Neural progenitor cell (in vitro differentiated cells): ENCODE data around the gene CFAP61. TPM values are rescaled to one million over a fixed set of nuclear protein-coding genes. Genes with fewer than 3 reads are reported as not detected.
"Not testable (repeated sequence)": the region's sequence is repeated elsewhere in the genome, so short reads cannot be mapped to it uniquely, and the experiment has no call there.

Source experiments
- DNase-seq: peaks from one replicate; pipeline ENCODE4 v3.0.0-alpha.2; 2016; ENCODE audit warnings: low spot score
- H2AFZ ChIP-seq: fragments of 200-600 bp; sonication (generic); replicated peaks from 2 replicates; pipeline ENCODE4 v1.6.1; 2016; ENCODE audit warnings: antibody characterized with exemption
- H3F3A ChIP-seq: fragments of 200-600 bp; sonication (generic); 2 replicates; pipeline ENCODE4 v1.6.1; 2016; ENCODE audit warnings: antibody characterized with exemption, low read depth
- H3K27ac ChIP-seq: fragments of 200-600 bp; sonication (generic); 2 replicates; pipeline ENCODE4 v1.5.1; 2016; ENCODE audit warnings: mild to moderate bottlenecking
- H3K27me3 ChIP-seq: fragments of 200-600 bp; sonication (generic); 2 replicates; pipeline ENCODE4 v1.6.1; 2016; ENCODE audit warnings: mild to moderate bottlenecking, moderate library complexity
- H3K36me3 ChIP-seq: fragments of 200-600 bp; sonication (generic); 2 replicates; pipeline ENCODE4 v1.5.1; 2016
- H3K4me1 ChIP-seq: fragments of 200-600 bp; sonication (generic); 2 replicates; pipeline ENCODE4 v1.6.1; 2016; ENCODE audit warnings: mixed run types
- H3K4me2 ChIP-seq: fragments of 200-600 bp; sonication (generic); 2 replicates; pipeline ENCODE4 v1.6.1; 2016
- H3K4me3 ChIP-seq: fragments of 200-600 bp; sonication (generic); 2 replicates; pipeline ENCODE4 v1.5.1; 2016
- H3K79me2 ChIP-seq: fragments of 200-600 bp; sonication (generic); 2 replicates; pipeline ENCODE4 v1.6.1; 2016; ENCODE audit warnings: low read depth
- H3K9ac ChIP-seq: fragments of 200-600 bp; sonication (generic); 2 replicates; pipeline ENCODE4 v1.6.1; 2016
- H3K9me3 ChIP-seq: fragments of 200-600 bp; sonication (generic); 2 replicates; pipeline ENCODE4 v1.5.1; 2016; ENCODE audit warnings: low read depth
- H4K20me1 ChIP-seq: fragments of 200-600 bp; sonication (generic); 2 replicates; pipeline ENCODE4 v1.6.1; 2016; ENCODE audit warnings: low read depth
- H3K27ac Mint-ChIP-seq: 3 replicates; pipeline ENCODE4 v1.8.0; 2021; ENCODE audit warnings: mixed read lengths
- H3K27me3 Mint-ChIP-seq: 2 replicates; pipeline ENCODE4 v1.8.0; 2022; ENCODE audit warnings: low read depth, mild to moderate bottlenecking, inconsistent platforms, moderate library complexity, mixed read lengths; ENCODE audit not compliant: insufficient read depth
- H3K36me3 Mint-ChIP-seq: 3 replicates; pipeline ENCODE4 v1.8.0; 2021; ENCODE audit warnings: mixed read lengths
- H3K4me1 Mint-ChIP-seq: 3 replicates; pipeline ENCODE4 v1.8.0; 2021; ENCODE audit warnings: mixed read lengths
- H3K4me3 Mint-ChIP-seq: 3 replicates; pipeline ENCODE4 v1.8.0; 2021; ENCODE audit warnings: mild to moderate bottlenecking, moderate library complexity, mixed read lengths
- H3K9me3 Mint-ChIP-seq: 3 replicates; pipeline ENCODE4 v1.8.0; 2020; ENCODE audit warnings: mixed read lengths
- EZH2 ChIP-seq: fragments of 200-600 bp; sonication (generic); IDR thresholded peaks from 2 replicates; pipeline ENCODE4 v1.6.1; 2017; ENCODE audit warnings: antibody characterized with exemption, mild to moderate bottlenecking, moderate library complexity
- EZH2phosphoT487 ChIP-seq: fragments of 200-600 bp; sonication (generic); IDR thresholded peaks from 2 replicates; pipeline ENCODE4 v1.6.1; 2017; ENCODE audit warnings: antibody characterized with exemption
- total RNA-seq: library from RNA; depleted of rRNA; stranded (reverse); fragments of >200 nt; gene quantifications from 2 replicates; pipeline ENCODE4 v1.2.3, GENCODE V29; 2015; ENCODE audit warnings: low replicate concordance
- TF ChIP-seq, protein P1 (sequence below): fragments of 200-600 bp; sonication (generic); IDR thresholded peaks from 2 replicates; pipeline ENCODE4 v1.5.1; 2017; ENCODE audit warnings: antibody characterized with exemption, mild to moderate bottlenecking

The CFAP61 gene
- total RNA-seq, 1 donor from 2014 or later: not detected

DNA sequence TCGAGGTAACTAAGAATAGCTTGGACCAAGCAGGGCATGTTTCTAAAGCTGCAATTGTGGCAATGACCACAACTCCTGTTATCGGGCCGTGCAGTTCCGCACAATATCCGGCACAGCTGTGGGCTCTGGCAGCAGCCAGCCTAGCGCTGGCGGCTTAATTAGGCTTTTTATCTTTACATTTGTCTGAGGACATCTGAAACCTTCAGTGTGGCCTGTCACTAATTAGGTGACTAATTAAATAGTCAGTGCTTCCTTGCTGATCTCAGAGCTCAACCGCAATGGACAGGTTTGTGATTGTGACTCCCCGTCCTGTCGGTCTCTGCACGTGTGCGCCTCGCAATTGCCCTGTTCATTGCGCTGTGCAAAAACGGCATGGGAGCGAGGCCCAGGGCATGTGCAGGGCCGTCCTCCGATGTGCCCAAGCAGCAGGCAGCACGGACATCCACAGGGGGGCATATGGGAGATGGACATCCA is 180.7 kb downstream of the CFAP61 start:
- Mint-ChIP-seq H3K9me3 (peaks cover 6% of the 10 kb centered on the region), H3K36me3 (no peaks in the 10 kb centered on the region), H3K4me3 (no peak overlapping the region), H3K27me3 (peaks cover 2% of the 10 kb centered on the region), H3K4me1 (peaks cover 25% of the 10 kb centered on the region), H3K27ac (no peak overlapping the region)
- no peaks in the 10 kb centered on the region for H3K79me2 ChIP-seq
- TF ChIP-seq EZH2 (no peak), EZH2phosphoT487 (no peak)
- TF ChIP-seq, protein P1, sequence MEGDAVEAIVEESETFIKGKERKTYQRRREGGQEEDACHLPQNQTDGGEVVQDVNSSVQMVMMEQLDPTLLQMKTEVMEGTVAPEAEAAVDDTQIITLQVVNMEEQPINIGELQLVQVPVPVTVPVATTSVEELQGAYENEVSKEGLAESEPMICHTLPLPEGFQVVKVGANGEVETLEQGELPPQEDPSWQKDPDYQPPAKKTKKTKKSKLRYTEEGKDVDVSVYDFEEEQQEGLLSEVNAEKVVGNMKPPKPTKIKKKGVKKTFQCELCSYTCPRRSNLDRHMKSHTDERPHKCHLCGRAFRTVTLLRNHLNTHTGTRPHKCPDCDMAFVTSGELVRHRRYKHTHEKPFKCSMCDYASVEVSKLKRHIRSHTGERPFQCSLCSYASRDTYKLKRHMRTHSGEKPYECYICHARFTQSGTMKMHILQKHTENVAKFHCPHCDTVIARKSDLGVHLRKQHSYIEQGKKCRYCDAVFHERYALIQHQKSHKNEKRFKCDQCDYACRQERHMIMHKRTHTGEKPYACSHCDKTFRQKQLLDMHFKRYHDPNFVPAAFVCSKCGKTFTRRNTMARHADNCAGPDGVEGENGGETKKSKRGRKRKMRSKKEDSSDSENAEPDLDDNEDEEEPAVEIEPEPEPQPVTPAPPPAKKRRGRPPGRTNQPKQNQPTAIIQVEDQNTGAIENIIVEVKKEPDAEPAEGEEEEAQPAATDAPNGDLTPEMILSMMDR: no peak
- H3K27ac ChIP-seq: no peak overlapping the region
- H3F3A ChIP-seq: no peaks in the 10 kb centered on the region
- no peak overlapping the region for H3K4me2 ChIP-seq
- no peak overlapping the region for H3K4me3 ChIP-seq
- H3K27me3 ChIP-seq: no peaks in the 10 kb centered on the region
- H2AFZ ChIP-seq: no peak overlapping the region
- DNase-seq: no peak
- H3K9me3 ChIP-seq: no peaks in the 10 kb centered on the region
- H3K9ac ChIP-seq: no peak overlapping the region
- no peaks in the 10 kb centered on the region for H4K20me1 ChIP-seq
- no peaks in the 10 kb centered on the region for H3K36me3 ChIP-seq
- H3K4me1 ChIP-seq: peaks cover 9% of the 10 kb centered on the region

DNA sequence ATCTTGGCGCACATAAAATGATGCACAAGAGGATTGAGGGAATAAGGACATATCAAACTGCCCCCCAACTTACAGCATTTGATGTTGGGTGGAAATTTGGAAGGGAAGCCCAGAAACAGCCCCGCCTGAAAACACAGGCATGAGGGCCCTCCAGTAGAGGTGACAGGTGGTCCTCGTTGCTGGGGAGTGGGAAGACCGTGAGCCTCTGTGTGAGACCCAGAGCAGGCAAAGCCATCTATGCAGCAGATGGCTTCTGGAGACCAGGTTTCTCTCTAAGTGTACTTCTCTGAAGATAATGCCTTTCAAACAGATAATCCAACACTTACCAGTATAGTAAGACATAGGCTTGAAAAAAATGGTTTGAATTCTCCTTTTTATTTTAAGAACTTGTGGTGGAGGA is 183.3 kb downstream of the CFAP61 start:
- H3K27me3 Mint-ChIP-seq: peaks cover 2% of the 10 kb centered on the region
- no peak overlapping the region for H3K9ac ChIP-seq
- no peaks in the 10 kb centered on the region for H3K27me3 ChIP-seq
- H3F3A ChIP-seq: no peaks in the 10 kb centered on the region
- no peak for TF ChIP-seq EZH2
- no peak overlapping the region for H3K4me3 Mint-ChIP-seq
- no peak overlapping the region for H3K27ac Mint-ChIP-seq
- H3K27ac ChIP-seq: no peak overlapping the region
- peaks cover 45% of the 10 kb centered on the region for H3K4me1 Mint-ChIP-seq
- H3K9me3 ChIP-seq: no peaks in the 10 kb centered on the region
- no peaks in the 10 kb centered on the region for H3K36me3 ChIP-seq
- no peak overlapping the region for H2AFZ ChIP-seq
- no peak overlapping the region for H3K4me2 ChIP-seq
- H4K20me1 ChIP-seq: no peaks in the 10 kb centered on the region
- H3K4me3 ChIP-seq: no peak overlapping the region
- DNase-seq: no peak
- no peaks in the 10 kb centered on the region for H3K79me2 ChIP-seq
- H3K9me3 Mint-ChIP-seq: no peaks in the 10 kb centered on the region
- H3K36me3 Mint-ChIP-seq: no peaks in the 10 kb centered on the region
- peaks cover 21% of the 10 kb centered on the region for H3K4me1 ChIP-seq

DNA sequence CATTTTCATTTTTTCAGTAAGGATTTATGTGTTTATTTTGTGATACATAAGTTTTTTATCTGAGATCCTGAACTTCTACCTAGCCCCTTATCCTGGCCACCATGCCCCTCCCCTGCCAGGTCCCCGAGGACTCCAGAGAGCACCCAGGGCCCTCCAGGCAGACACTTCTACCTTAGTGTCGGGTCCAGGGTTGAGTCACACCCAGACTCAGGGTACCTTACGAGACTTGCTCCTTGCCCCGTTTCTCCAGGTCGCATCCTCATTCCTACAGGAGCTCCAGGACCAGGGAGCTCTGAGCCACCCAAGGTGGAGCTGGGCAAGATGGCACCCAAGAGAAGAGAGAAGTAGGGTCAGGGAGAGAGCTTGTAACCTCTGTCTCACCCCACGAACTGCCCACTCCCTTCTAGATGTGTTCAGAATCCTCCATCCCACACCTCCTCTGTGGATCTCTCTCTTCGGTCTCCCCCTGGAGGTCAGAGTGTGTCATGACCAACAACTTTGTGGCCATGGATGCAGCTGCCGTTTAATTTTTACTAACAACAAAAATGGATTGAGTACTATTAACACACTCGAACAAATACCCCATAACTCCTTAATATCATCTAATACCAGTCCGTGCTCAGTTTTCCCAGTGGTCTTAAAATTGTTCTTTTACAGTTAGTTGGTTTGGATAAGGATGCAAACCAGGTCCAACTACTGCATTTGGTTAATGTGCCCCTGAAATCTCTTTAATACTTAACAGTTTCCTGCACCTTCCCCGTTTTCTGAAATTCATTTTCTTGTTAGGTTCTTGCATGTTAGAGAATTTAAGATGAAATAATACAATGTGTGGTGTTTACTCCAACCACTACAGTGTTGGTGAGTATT is 185.0 kb downstream of the CFAP61 start:
- TF ChIP-seq EZH2phosphoT487: no peak
- TF ChIP-seq, protein P1: peak; percentile 76
- H3K9me3 Mint-ChIP-seq: no peaks in the 10 kb centered on the region
- Histone ChIP-seq H3K27me3 (no peaks in the 10 kb centered on the region), H3K36me3 (no peaks in the 10 kb centered on the region), H2AFZ (peak overlapping the region; percentile 45), H3K79me2 (no peaks in the 10 kb centered on the region), H3K4me1 (peaks cover 27% of the 10 kb centered on the region), H4K20me1 (no peaks in the 10 kb centered on the region), H3K4me3 (no peak overlapping the region), H3K9me3 (no peaks in the 10 kb centered on the region), H3F3A (no peaks in the 10 kb centered on the region), H3K27ac (no peak overlapping the region), H3K4me2 (no peak overlapping the region), H3K9ac (no peak overlapping the region)
- H3K4me3 Mint-ChIP-seq: peak overlapping the region; percentile 30
- no peaks in the 10 kb centered on the region for H3K36me3 Mint-ChIP-seq
- H3K27me3 Mint-ChIP-seq: no peaks in the 10 kb centered on the region
- DNase-seq: peak; percentile 75
- H3K4me1 Mint-ChIP-seq: peaks cover 45% of the 10 kb centered on the region
- H3K27ac Mint-ChIP-seq: peak overlapping the region; percentile 2

DNA sequence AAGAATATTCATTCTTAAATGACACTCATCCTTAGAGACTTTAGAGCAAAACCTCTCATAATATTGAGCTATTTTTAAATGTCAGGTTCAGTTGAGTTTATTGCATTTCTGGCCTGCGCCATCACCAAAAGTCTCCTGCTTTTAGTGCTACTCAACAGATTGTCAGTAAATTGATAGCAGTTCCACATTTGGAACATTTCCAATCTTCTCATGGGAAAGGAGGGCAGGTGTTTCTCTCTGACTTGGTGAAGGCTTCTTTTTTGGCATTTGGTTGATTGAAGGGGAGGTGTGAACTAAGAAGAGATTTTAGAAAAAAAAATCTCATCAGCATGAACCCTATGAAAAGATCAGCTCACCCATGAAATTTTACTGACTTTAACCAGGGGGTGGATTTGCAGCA is 189.6 kb downstream of the CFAP61 start:
- no peak overlapping the region for H3K27ac ChIP-seq
- no peaks in the 10 kb centered on the region for H3F3A ChIP-seq
- H3K36me3 ChIP-seq: no peaks in the 10 kb centered on the region
- H3K27me3 Mint-ChIP-seq: peaks cover 3% of the 10 kb centered on the region
- H3K4me3 ChIP-seq: no peak overlapping the region
- no peak for TF ChIP-seq EZH2
- TF ChIP-seq, protein P1: no peak
- TF ChIP-seq EZH2phosphoT487: no peak
- H3K27me3 ChIP-seq: no peaks in the 10 kb centered on the region
- no peak overlapping the region for H3K9ac ChIP-seq
- H3K36me3 Mint-ChIP-seq: peaks cover 9% of the 10 kb centered on the region
- peak overlapping the region; percentile 16 for H3K4me2 ChIP-seq
- H3K4me1 ChIP-seq: peaks cover 25% of the 10 kb centered on the region
- H3K4me1 Mint-ChIP-seq: peaks cover 44% of the 10 kb centered on the region
- DNase-seq: peak; percentile 55
- H3K79me2 ChIP-seq: no peaks in the 10 kb centered on the region
- no peak overlapping the region for H3K4me3 Mint-ChIP-seq
- H2AFZ ChIP-seq: no peak overlapping the region
- peaks cover 26% of the 10 kb centered on the region for H3K9me3 Mint-ChIP-seq
- no peak overlapping the region for H3K27ac Mint-ChIP-seq
- no peaks in the 10 kb centered on the region for H4K20me1 ChIP-seq
- H3K9me3 ChIP-seq: no peaks in the 10 kb centered on the region

DNA sequence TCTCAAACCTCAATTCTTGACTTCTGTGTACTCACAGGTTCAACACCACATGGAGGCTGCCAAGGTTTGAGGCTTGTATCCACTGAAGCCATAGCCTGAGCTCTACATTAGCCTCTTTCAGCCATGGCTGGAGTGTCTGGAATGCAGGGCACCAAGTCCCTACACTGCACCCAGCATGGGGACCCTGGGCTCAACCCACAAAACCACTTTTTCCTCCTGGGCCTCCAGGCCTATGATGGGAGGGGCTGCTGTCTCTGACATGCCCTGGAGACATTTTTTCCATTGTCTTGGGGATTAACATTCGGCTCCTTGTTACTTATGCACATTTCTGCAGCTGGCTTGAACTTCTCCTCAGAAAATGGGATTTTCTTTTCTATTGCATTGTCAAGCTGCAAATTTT is 192.1 kb downstream of the CFAP61 start:
- H3K4me1 ChIP-seq, H4K20me1 ChIP-seq, H3F3A ChIP-seq, H3K9ac ChIP-seq, H3K4me3 ChIP-seq, H2AFZ ChIP-seq, H3K27ac ChIP-seq, H3K9me3 ChIP-seq, H3K27me3 ChIP-seq, H3K4me2 ChIP-seq, H3K79me2 ChIP-seq, H3K27me3 Mint-ChIP-seq, H3K27ac Mint-ChIP-seq, DNase-seq, H3K36me3 ChIP-seq, H3K4me3 Mint-ChIP-seq, H3K36me3 Mint-ChIP-seq: not testable (repeated sequence)
- H3K4me1 Mint-ChIP-seq: peaks cover 25% of the 10 kb centered on the region
- peaks cover 26% of the 10 kb centered on the region for H3K9me3 Mint-ChIP-seq
